GM18870 (cell line): ENCODE measurements around the gene TMEM14B.
"Not testable (repeated sequence)": the region's sequence is repeated elsewhere in the genome, so short reads cannot be mapped to it uniquely, and the experiment has no call there.

Experiments used
- ATAC-seq: cut with Tn5 transposase; IDR thresholded peaks from one replicate; pipeline ENCODE4 v1.9.1; 2021; ENCODE audit warnings: moderate library complexity; ENCODE audit not compliant: unreplicated experiment

TMEM14B gene

GRCh38 chr6:10747251-10747972 lies at the start of gene TMEM14B:
TMEM14B (plus strand) TSS chr6:10747805; CDS start chr6:10749246, 1,441 bp downstream.
- peak; percentile 87 for ATAC-seq

GRCh38 chr6:10713962-10714361 lies 33.6 kb upstream of the TMEM14B start:
- ATAC-seq: no peak

GRCh38 chr6:10719296-10719963 lies 28.2 kb upstream of the TMEM14B start:
- ATAC-seq: no peak

- ATAC-seq: no peak
Observed at GRCh38 chr6:10719964-10720264, 27.7 kb upstream of the TMEM14B start.

- ATAC-seq: no peak
Observed at GRCh38 chr6:10720265-10720959, 27.2 kb upstream of the TMEM14B start.

- not testable (repeated sequence) for ATAC-seq
Observed at GRCh38 chr6:10720960-10721849, 26.4 kb upstream of the TMEM14B start.

- no peak for ATAC-seq
Observed at GRCh38 chr6:10721850-10722569, 25.6 kb upstream of the TMEM14B start.

- ATAC-seq: no peak
Observed at GRCh38 chr6:10722570-10722819, 25.1 kb upstream of the TMEM14B start.

GRCh38 chr6:10722820-10723566 lies 24.6 kb upstream of the TMEM14B start, which contains the start of gene TMEM14C:
TMEM14C (plus strand) TSS chr6:10723070; CDS start chr6:10724614, 1,544 bp downstream.
- peak; percentile 95 for ATAC-seq

GRCh38 chr6:10723567-10723881 lies 24.1 kb upstream of the TMEM14B start:
- ATAC-seq: no peak

GRCh38 chr6:10725044-10725443 lies 22.6 kb upstream of the TMEM14B start:
- no peak for ATAC-seq

GRCh38 chr6:10725716-10726115 lies 21.9 kb upstream of the TMEM14B start:
- no peak for ATAC-seq

- ATAC-seq: no peak
Observed at GRCh38 chr6:10730254-10730653, 17.4 kb upstream of the TMEM14B start.

- no peak for ATAC-seq
Observed at GRCh38 chr6:10733151-10733715, 14.4 kb upstream of the TMEM14B start.

- no peak for ATAC-seq
Observed at GRCh38 chr6:10733863-10734262, 13.7 kb upstream of the TMEM14B start.

- no peak for ATAC-seq
Observed at GRCh38 chr6:10736731-10737130, 10.9 kb upstream of the TMEM14B start.

- no peak for ATAC-seq
Observed at GRCh38 chr6:10740061-10740460, 7.5 kb upstream of the TMEM14B start.

- ATAC-seq: not testable (repeated sequence)
Observed at GRCh38 chr6:10741643-10742042, 6.0 kb upstream of the TMEM14B start.

- no peak for ATAC-seq
Observed at GRCh38 chr6:10742251-10742650, 5.4 kb upstream of the TMEM14B start.

GRCh38 chr6:10743515-10743914 lies 4.1 kb upstream of the TMEM14B start:
- no peak for ATAC-seq
